Measurements from ENCODE around the gene ZNF331.

The ZNF331 gene

GRCh38 chr19:53571339-53571738 is 33.4 kb downstream of the ZNF331 start:
- DNase-seq (ENCODE audit: low read depth): no peak

DNA sequence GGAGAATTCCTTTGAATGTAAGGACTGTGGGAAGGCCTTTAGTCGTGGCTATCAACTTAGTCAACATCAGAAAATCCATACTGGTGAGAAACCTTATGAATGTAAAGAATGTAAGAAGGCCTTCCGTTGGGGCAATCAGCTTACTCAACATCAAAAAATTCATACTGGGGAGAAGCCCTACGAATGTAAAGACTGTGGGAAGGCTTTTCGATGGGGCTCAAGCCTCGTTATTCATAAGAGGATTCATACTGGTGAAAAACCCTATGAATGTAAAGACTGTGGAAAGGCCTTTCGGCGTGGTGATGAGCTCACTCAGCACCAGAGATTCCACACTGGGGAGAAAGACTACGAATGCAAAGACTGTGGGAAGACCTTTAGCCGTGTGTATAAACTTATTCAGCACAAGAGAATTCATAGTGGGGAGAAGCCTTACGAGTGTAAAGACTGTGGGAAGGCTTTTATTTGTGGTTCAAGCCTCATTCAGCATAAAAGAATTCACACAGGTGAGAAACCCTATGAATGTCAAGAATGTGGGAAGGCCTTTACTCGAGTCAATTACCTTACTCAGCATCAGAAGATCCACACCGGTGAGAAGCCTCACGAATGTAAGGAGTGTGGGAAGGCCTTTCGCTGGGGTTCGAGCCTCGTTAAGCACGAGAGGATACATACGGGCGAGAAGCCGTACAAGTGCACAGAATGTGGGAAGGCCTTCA is 39.2 kb downstream of the ZNF331 start:
- DNase-seq (ENCODE audit: low read depth): no peak

DNA sequence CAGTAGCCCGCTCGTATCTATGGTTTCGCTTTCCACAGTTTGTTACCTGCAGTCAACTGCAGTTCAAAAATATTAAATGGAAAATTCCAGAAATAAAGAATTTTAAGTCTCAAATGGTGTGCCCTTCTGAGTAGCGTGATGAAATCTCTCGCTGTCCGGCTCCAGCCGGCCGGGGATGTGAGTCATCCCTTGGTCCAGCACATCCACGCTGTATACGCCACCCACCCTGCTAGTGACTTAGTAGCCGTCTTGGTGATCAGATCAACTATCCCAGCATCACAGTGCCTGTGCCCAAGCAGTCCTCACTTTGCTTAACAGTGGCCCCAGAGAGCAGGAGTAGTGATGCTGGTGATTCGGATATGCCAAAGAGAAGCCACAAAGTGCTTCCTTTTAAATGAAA is 40.0 kb downstream of the ZNF331 start:
- DNase-seq (ENCODE audit: low read depth): no peak

- no peak for DNase-seq (ENCODE audit: low read depth)
Measured at GRCh38 chr19:53579518-53579917, 41.6 kb downstream of the ZNF331 start.

GRCh38 chr19:53580871-53581835 is 43.2 kb downstream of the ZNF331 start:
- DNase-seq (ENCODE audit: low read depth): no peak

GRCh38 chr19:53581871-53582279 is 43.9 kb downstream of the ZNF331 start:
- no peak for DNase-seq (ENCODE audit: low read depth)

DNA sequence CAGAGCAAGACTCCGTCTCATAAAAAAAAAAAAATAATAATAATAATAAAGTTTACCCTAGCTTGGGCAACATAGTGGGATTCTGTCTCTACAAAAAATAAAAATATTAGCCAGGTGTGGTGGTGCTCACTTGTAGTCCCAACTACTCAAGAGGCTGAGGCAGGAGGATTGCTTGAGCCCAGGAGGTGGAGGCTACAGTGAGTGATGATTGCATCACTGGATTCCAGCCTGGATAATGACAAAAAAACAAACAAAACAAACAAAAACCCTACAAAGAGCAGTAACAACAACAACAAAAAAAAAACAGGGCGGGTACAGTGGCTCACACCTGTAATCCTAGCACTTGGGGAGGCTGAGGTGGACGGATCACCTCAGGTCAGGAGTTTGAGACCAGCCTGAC is 45.2 kb downstream of the ZNF331 start:
- no peak for DNase-seq (ENCODE audit: low read depth)

DNA sequence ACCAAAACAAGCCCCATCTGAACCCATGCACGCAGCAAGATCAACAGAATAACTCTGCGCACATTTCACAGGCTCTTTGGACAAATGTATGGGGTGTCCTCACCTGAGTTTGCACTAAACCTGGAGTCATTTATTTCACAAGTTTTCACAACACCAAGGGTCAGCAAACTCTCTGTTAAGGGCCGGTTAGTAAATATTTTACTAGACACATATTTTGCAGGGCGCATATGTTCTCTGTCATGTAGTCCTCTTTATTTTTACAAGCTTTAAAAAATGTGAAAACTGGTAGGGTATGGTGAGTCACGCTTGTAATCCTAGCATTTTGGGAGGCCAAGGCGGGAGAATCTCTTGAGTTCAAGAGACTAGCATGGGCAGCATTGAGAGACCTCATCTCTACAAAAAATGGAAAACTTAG is 48.3 kb downstream of the ZNF331 start:
- DNase-seq (ENCODE audit: low read depth): no peak

GRCh38 chr19:53594811-53595509 is 57.0 kb downstream of the ZNF331 start:
- DNase-seq (ENCODE audit: low read depth): no peak

DNA sequence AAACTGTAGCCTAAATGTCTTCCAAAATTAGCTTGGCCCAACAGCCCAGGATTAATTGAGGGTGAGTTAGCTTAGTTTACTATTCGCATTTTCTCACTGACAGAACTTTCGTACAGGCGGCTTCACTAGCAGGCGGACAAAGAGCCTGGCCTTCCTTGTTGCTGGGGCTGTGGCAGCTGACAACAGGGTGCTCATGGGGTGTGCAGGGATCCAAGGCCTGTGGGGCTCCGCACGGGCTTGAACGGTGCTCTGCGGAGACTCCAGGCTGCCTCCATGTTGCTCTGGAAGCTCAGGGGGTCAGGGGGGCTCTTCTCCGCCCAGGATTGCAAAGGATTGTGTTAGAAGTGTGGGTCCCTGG is 57.5 kb downstream of the ZNF331 start:
- DNase-seq (ENCODE audit: low read depth): no peak

- DNase-seq (ENCODE audit: low read depth): no peak
Measured at GRCh38 chr19:53596056-53596455, 58.1 kb downstream of the ZNF331 start.

DNA sequence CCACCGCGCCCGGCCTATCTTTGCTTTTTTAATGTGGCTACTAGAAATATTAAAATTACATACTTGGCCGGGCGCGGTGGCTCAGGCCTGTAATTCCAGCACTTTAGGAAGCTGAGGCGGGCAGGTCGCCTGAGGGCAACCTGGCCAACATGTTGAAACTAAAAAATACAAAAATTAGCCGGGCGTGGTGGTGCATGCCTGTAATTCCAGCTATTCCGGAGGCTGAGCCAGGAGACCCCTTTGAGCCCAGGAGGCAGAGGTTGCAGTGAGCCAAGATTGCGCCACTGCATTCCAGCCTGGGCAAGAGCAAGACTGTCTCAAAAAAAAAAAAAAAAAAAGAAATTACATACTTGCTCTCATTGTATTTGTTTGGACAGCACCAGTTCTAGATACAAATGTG is 59.1 kb downstream of the ZNF331 start:
- no peak for DNase-seq (ENCODE audit: low read depth)

DNA sequence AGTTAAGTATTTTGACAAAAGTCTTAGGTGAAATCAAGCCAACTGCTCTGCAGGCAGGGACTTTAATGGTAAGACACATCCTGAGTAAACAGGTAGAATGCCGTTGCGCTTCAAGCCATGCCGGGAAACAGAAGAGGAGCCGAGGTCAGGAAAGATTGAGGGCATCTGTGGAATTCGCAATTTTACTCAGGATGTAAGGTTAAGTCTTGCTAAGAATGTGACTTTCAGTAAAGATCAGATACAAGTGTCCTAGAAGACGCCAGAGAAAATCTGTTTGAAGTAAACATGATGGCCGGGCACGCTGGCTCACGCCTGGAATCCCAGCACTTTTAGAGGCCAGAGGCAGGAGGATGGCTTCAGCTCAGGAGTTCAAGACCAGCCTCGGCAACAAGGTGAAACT is 60.4 kb downstream of the ZNF331 start:
- DNase-seq (ENCODE audit: low read depth): no peak

DNA sequence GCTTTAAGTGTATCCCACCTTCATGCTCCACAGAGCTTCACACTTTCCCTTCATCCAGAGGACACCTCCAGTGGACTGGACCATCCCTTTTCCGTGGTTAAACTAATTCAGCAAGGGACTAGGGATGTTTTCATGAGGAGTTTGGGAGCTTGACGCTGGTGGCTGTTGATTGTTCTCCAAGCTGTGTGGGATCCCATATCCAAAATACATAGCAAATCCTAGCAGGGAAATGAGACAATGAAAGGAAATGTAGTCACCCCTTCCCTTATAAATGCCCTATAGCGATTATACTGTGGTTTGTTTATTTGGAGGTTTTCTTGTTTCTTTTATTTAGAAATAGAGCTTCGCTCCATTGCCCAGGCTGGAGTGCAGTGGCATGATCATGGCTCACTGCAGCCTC is 62.3 kb downstream of the ZNF331 start:
- DNase-seq (ENCODE audit: low read depth): no peak

GRCh38 chr19:53606031-53606430 is 68.1 kb downstream of the ZNF331 start:
- DNase-seq (ENCODE audit: low read depth): no peak

DNA sequence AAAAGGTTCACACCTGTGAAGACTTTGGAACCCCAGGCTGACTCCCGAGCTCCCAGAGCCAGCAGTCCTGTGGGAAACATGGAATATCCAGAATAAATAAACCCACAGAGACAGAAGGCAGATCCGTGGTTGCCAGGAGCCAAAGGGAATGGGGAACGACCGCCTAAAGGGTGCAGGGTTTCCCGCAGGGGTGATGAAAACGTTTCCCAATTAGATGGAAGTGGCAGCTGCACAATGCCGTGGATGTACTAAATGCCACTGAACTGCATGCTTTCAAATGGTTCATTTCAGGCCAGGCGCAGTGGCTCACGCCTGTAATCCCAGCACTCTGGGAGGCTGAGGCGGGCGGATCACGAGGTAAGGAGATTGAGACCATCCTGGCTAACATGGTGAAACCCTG is 70.4 kb downstream of the ZNF331 start:
- no peak for DNase-seq (ENCODE audit: low read depth)

DNA sequence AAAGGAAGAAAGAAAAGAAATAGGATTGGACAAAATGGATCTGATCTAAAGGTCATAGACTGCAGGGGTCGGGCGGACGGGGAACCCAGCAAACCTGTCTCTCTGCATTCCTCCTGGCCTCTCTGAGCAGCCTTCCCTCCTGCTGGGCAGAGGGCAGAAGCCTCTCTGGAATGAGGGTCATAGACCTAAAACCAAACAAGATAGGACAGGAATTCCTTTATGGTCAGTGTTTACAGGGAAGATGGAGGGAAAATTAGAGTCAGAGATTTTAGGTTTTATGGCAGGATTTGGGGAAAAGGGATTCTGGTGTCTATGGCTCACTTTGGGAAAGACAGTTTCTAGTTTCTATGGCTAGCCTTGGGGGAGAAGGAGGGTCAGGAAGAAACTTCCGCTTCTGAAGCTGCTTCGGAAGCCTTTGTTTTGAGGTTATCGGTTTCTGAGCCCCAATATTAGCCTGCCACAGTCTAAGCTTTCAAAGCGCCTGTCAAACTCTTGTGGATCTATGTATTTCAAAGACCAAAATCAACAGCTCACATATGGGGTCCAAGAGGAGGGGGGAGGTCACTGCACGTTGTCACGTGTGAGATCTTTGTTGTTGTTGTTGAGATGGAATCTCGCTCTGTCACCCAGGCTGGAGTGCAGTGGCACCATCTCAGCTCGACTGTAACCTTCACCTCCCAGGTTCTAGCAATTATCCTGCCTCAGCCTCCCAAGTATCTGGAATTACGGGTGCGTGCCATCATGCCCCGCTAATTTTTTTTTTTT is 75.0 kb downstream of the ZNF331 start:
- DNase-seq (ENCODE audit: low read depth): no peak

DNA sequence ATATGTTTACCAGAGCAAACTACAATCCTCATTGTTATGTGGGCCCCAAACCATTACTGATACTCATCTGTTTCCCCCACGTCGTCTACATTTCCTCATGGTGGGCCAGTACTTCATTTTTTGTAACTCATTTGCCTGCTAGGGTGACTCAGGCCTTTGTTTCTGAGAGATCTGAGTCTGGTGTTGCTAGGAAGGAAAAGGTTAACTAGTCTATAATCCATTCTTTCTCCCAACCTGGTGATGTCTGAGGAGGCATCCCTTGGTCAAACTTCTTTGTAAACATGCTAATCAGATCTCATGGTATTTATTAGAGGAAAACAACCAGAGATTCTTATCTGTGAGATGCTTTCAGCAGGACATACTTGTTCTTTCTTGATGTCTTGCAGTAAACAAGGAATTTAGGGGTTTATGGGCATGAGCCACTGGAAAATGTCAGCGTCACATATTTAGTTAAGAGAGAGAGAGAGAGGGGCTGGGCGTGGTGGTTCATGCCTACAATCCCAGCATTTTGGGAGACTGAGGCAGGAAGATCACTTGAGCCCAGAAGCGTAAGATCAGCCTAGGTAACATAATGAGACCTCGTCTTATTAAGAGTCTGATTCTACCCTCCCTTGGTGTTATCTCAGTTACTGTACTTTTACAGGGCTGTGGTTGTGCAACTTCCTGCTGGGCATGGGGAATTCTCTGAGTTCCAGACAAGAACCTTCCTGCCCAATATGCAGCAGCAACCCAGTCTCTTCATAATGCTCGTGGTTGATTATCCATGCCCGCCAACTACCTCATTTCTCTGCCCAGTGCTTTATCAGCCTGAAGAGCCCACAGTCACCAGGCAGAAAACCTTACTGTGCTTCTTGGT is 84.2 kb downstream of the ZNF331 start:
- DNase-seq (ENCODE audit: low read depth): no peak

DNA sequence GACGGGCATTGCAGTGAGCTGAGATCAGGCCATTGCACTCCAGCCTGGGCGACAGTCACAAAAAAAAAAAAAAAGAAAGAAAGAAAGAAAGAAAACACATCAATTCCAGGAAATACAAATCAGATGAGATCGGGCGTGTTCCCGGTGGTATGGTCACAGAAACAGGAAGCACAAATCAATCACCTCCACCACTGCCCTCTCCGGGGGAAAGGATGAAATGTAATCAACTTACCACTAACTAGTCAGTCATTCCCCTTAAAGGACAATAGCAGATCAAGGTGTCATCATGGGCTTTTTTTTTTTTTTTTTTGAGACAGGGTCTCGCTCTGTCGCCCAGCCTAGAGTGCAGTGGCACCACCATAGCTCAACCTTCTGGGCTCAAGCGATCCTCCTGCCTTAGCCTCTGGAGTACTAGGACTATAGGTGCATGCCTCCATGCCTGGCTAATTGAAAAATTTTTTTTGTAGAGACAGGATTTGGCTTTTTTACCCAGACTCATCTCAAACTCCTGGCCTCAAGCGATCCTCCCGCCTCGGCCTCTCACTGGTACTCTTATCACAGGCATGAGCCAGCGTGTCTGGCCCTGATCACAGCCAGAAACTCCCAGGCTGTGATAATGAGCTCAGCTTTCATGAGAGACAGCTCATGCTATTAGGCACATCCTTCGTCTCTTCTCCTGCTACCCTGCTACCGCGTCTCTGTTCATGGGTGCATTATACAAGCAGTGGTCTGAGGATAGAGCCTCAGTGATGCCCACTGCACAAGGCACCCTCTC is 87.0 kb downstream of the ZNF331 start:
- no peak for DNase-seq (ENCODE audit: low read depth)

- no peak for DNase-seq (ENCODE audit: low read depth)
Measured at GRCh38 chr19:53626486-53626885, 88.5 kb downstream of the ZNF331 start.
